Esophagus squamous epithelium (tissue), 5 donors: ENCODE measurements around the gene EGF. TPM values are rescaled to one million over a fixed set of nuclear protein-coding genes. Genes with fewer than 3 reads are reported as not detected.
A peak's percentile ranks its signal among the peaks of the same experiment; 100 is the strongest.

Source experiments
- DNase-seq: peaks from one replicate; lab custom pipeline; 2025; lab: John Stamatoyannopoulos, UW
- H3K27ac ChIP-seq, 4 donors: fragments of 200-600 bp; sonication (generic); one replicate each; pipeline ENCODE4 v1.5.1; 2016 to 2019; ENCODE audit warnings: mild to moderate bottlenecking in 1 of 4
- H3K27me3 ChIP-seq, 4 donors: fragments of 200-600 bp; sonication (generic); 1 replicate in 3 of 4; 2 replicates in 1 of 4; pipeline versions ENCODE4 v1.5.1 to v1.6.0; 2017 to 2021; ENCODE audit warnings: antibody characterized with exemption in 1 of 4
- H3K36me3 ChIP-seq, 3 donors: fragments of 200-600 bp; sonication (generic); one replicate each; pipeline ENCODE4 v1.5.1; 2016 to 2019
- H3K4me1 ChIP-seq, 3 donors: fragments of 200-600 bp; sonication (generic); one replicate each; pipeline ENCODE4 v1.5.1; 2017 to 2019
- H3K4me3 ChIP-seq, 4 donors: fragments of 200-600 bp; sonication (generic); 1 replicate in 3 of 4; 2 replicates in 1 of 4; pipeline ENCODE4 v1.5.1; 2016 to 2019; ENCODE audit warnings: mild to moderate bottlenecking in 2 of 4, moderate library complexity in 1 of 4
- H3K9me3 ChIP-seq, 3 donors: fragments of 200-600 bp; sonication (generic); one replicate each; pipeline ENCODE4 v1.5.1; 2016 to 2019
- CTCF ChIP-seq, 6 experiments: fragments of 450-650 bp in 4 of 6; fragments of 200-600 bp in 2 of 6; sonication (generic) in 2 of 6; IDR thresholded peaks; one replicate each; pipeline ENCODE4 v1.5.1; 2016 to 2019; ENCODE audit warnings: antibody characterized with exemption in 6 of 6, mild to moderate bottlenecking in 4 of 6, moderate library complexity in 4 of 6
- POLR2A ChIP-seq, 4 donors: fragments of 450-650 bp; IDR thresholded peaks; one replicate each; pipeline ENCODE4 v1.6.1; 2017; ENCODE audit warnings: antibody characterized with exemption in 4 of 4, mild to moderate bottlenecking in 4 of 4, moderate library complexity in 3 of 4
- WGBS, 2 donors: methylation state at CpG; one replicate each; pipeline ENCODE4 v1.1.5; 2018; 5-methylcytosine and 5-hydroxymethylcytosine counted together
- intact Hi-C: fragments of 100-400 bp; cut with DNase I; formaldehyde crosslinking; loops from one replicate; pipeline ENCODE4 v1.15.0; 2022
- total RNA-seq, 4 donors: library from RNA; depleted of rRNA; stranded (reverse); fragments of >200 nt; gene quantifications; one replicate each; pipeline ENCODE4 v1.1.0, GENCODE V29; 2016
- donor health status: DM: yes; HTN: yes; CAD: no.

Gene EGF
- total RNA-seq, 4 donors from 2014 or later, result 0.19 to 0.70 (median 0.47) TPM

- peaks cover 3 to 36% (median 4%) of the 10 kb centered on the region in 3 donors for H3K4me1 ChIP-seq
- intact Hi-C loops, result loop anchor here (10.0 kb wide), 1 partner anchor 545 kb away; no protein-coding TSS in a partner anchor
- no peak overlapping the region for H3K27ac ChIP-seq
- H3K27me3 ChIP-seq, result no peaks in the 10 kb centered on the region
- H3K36me3 ChIP-seq, result no peaks in the 10 kb centered on the region
- H3K9me3 ChIP-seq, result no peaks in the 10 kb centered on the region
- no peak for DNase-seq
- 62 to 77% methylated on average over 6 of the region's 6 CpGs for whole genome bisulfite sequencing, 2 donors
- TF ChIP-seq POLR2A (IDR thresholded peaks at IDR 0.05) (no peak), CTCF (IDR thresholded peaks at IDR 0.05) (no peak)
- H3K4me3 ChIP-seq, result no peak overlapping the region
These were observed 57.2 kb downstream of the EGF start for GRCh38 chr4:109969919-109970318.

GRCh38 chr4:109972786-109973528 lies 60.3 kb downstream of the EGF start:
- TF ChIP-seq POLR2A (IDR thresholded peaks at IDR 0.05) (no peak), CTCF (IDR thresholded peaks at IDR 0.05) (no peak)
- Histone ChIP-seq H3K27me3 (no peaks in the 10 kb centered on the region), H3K4me1 (peaks cover 3 to 23% (median 4%) of the 10 kb centered on the region in 3 donors), H3K4me3 (no peak overlapping the region), H3K36me3 (no peaks in the 10 kb centered on the region), H3K27ac (no peak overlapping the region), H3K9me3 (no peaks in the 10 kb centered on the region)
- no peak for DNase-seq
- WGBS, 2 donors, result 54% methylated on average over 5 of the region's 5 CpGs
- intact Hi-C loops, result loop anchor here (10.0 kb wide), 1 partner anchor 548 kb away; no protein-coding TSS in a partner anchor

GRCh38 chr4:109973529-109973905 lies 60.8 kb downstream of the EGF start:
- Histone ChIP-seq H3K9me3 (no peaks in the 10 kb centered on the region), H3K4me1 (peaks cover 0 to 17% (median 0%) of the 10 kb centered on the region in 3 donors), H3K27me3 (no peaks in the 10 kb centered on the region), H3K4me3 (no peak overlapping the region), H3K36me3 (no peaks in the 10 kb centered on the region), H3K27ac (no peak overlapping the region)
- TF ChIP-seq POLR2A (IDR thresholded peaks at IDR 0.05), result no peak
- TF ChIP-seq CTCF (IDR thresholded peaks at IDR 0.05), result no peak
- intact Hi-C loops, result loop anchor here (10.0 kb wide), 1 partner anchor 549 kb away; no protein-coding TSS in a partner anchor
- WGBS, 2 donors, result 40 to 55% methylated on average over 2 of the region's 2 CpGs
- DNase-seq, result no peak

GRCh38 chr4:109976189-109976588 lies 63.5 kb downstream of the EGF start:
- H3K36me3 ChIP-seq, result no peaks in the 10 kb centered on the region
- H3K27ac ChIP-seq, result no peak overlapping the region
- intact Hi-C loops, result loop anchor here (10.0 kb wide), 1 partner anchor 551 kb away; no protein-coding TSS in a partner anchor
- no peak for DNase-seq
- no peaks in the 10 kb centered on the region for H3K9me3 ChIP-seq
- no peaks in the 10 kb centered on the region for H3K4me1 ChIP-seq
- no peak overlapping the region for H3K4me3 ChIP-seq
- no peaks in the 10 kb centered on the region for H3K27me3 ChIP-seq
- 87% methylated on average over 6 of the region's 6 CpGs for WGBS, 2 donors
- TF ChIP-seq CTCF (IDR thresholded peaks at IDR 0.05) (no peak), POLR2A (IDR thresholded peaks at IDR 0.05) (no peak)

- Histone ChIP-seq H3K9me3 (no peaks in the 10 kb centered on the region), H3K27me3 (no peaks in the 10 kb centered on the region), H3K4me3 (no peak overlapping the region), H3K4me1 (no peaks in the 10 kb centered on the region), H3K36me3 (no peaks in the 10 kb centered on the region), H3K27ac (no peak overlapping the region)
- WGBS, 2 donors, result 58 to 72% methylated on average over 2 of the region's 2 CpGs
- intact Hi-C loops, result loop anchor here (10.0 kb wide), 1 partner anchor 553 kb away; no protein-coding TSS in a partner anchor
- TF ChIP-seq CTCF (IDR thresholded peaks at IDR 0.05) (peak in 5 of 6 experiments; percentile 24 to 77 (median 69)), POLR2A (IDR thresholded peaks at IDR 0.05) (no peak)
- no peak for DNase-seq
These were observed 65.3 kb downstream of the EGF start for GRCh38 chr4:109977854-109978501.
